Esophagus muscularis mucosa (tissue), 4 donors: ENCODE results near the gene OTOF. TPM values are rescaled to one million over a fixed set of nuclear protein-coding genes. Genes with fewer than 3 reads are reported as not detected.

Source experiments
- DNase-seq: peaks from one replicate; pipeline ENCODE4 v3.0.0-alpha.2; 2017; ENCODE audit errors: extremely low spot score
- H3K27ac ChIP-seq, 4 donors: fragments of 200-600 bp; sonication (generic); replicated peaks in 1 of 4; 1 replicate in 3 of 4; 2 replicates in 1 of 4; pipeline ENCODE4 v1.5.1; 2016 to 2019; ENCODE audit warnings: mild to moderate bottlenecking in 1 of 4
- H3K27me3 ChIP-seq, 4 donors: fragments of 200-600 bp; sonication (generic); one replicate each; pipeline versions ENCODE4 v1.5.1 to v1.6.0; 2016 to 2019
- H3K36me3 ChIP-seq, 4 donors: fragments of 200-600 bp; sonication (generic); one replicate each; pipeline ENCODE4 v1.5.1; 2016 to 2019
- H3K4me1 ChIP-seq, 4 donors: fragments of 200-600 bp; sonication (generic); one replicate each; pipeline ENCODE4 v1.5.1; 2016 to 2019
- H3K4me3 ChIP-seq, 4 donors: fragments of 200-600 bp; sonication (generic); 1 replicate in 2 of 4; 2 replicates in 2 of 4; pipeline ENCODE4 v1.5.1; 2016 to 2019; ENCODE audit warnings: mild to moderate bottlenecking in 4 of 4, moderate library complexity in 1 of 4
- H3K9me3 ChIP-seq, 4 donors: fragments of 200-600 bp; sonication (generic); 1 replicate in 3 of 4; 2 replicates in 1 of 4; pipeline ENCODE4 v1.5.1; 2016 to 2019
- EP300 ChIP-seq: sonication (generic); formaldehyde crosslinking; IDR thresholded peaks from one replicate; pipeline ENCODE4 v1.6.1; 2017; ENCODE audit warnings: antibody characterized with exemption
- POLR2A ChIP-seq: fragments of 450-650 bp; IDR thresholded peaks from one replicate; pipeline ENCODE4 v1.6.1; 2017; ENCODE audit warnings: antibody characterized with exemption, moderate library complexity, mild to moderate bottlenecking, low read depth
- POLR2AphosphoS5 ChIP-seq, 2 donors: sonication (generic); formaldehyde crosslinking; IDR thresholded peaks; one replicate each; pipeline ENCODE4 v1.6.1; 2017; ENCODE audit warnings: antibody characterized with exemption in 2 of 2
- WGBS: methylation state at CpG from one replicate; pipeline ENCODE4 v1.1.5; 2018; 5-methylcytosine and 5-hydroxymethylcytosine counted together
- intact Hi-C: fragments of 100-400 bp; cut with DNase I; formaldehyde crosslinking; loops from one replicate; pipeline ENCODE4 v1.15.1; 2023
- total RNA-seq, 4 donors: library from RNA; depleted of rRNA; stranded (reverse); fragments of >200 nt; gene quantifications; one replicate each; pipeline versions ENCODE4 v1.1.0 to v1.2.1, GENCODE V29; 2016
- TF ChIP-seq, protein P1 (sequence below), 3 experiments: fragments of 200-600 bp in 2 of 3; fragments of 450-650 bp in 1 of 3; sonication (generic) in 2 of 3; IDR thresholded peaks; one replicate each; pipeline ENCODE4 v1.5.1; 2017 to 2019; ENCODE audit warnings: antibody characterized with exemption in 3 of 3, mild to moderate bottlenecking in 2 of 3, moderate library complexity in 1 of 3

The OTOF gene
- total RNA-seq, 4 donors from 2014 or later, result 0.13 to 1.5 (median 0.38) TPM

GRCh38 chr2:26480566-26481423, 2.9 kb upstream of the OTOF start:
- WGBS, result 81% methylated on average over 14 of the region's 18 CpGs
- intact Hi-C loops, result no loop called here
- no peak for TF ChIP-seq EP300
- no peak for TF ChIP-seq POLR2AphosphoS5 (IDR thresholded peaks at IDR 0.05)
- TF ChIP-seq, protein P1, sequence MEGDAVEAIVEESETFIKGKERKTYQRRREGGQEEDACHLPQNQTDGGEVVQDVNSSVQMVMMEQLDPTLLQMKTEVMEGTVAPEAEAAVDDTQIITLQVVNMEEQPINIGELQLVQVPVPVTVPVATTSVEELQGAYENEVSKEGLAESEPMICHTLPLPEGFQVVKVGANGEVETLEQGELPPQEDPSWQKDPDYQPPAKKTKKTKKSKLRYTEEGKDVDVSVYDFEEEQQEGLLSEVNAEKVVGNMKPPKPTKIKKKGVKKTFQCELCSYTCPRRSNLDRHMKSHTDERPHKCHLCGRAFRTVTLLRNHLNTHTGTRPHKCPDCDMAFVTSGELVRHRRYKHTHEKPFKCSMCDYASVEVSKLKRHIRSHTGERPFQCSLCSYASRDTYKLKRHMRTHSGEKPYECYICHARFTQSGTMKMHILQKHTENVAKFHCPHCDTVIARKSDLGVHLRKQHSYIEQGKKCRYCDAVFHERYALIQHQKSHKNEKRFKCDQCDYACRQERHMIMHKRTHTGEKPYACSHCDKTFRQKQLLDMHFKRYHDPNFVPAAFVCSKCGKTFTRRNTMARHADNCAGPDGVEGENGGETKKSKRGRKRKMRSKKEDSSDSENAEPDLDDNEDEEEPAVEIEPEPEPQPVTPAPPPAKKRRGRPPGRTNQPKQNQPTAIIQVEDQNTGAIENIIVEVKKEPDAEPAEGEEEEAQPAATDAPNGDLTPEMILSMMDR (IDR thresholded peaks at IDR 0.05), result no peak
- TF ChIP-seq POLR2A, result no peak
- no peak overlapping the region for H3K27ac ChIP-seq
- H3K36me3 ChIP-seq, result no peaks in the 10 kb centered on the region
- H3K4me1 ChIP-seq, result peaks cover 6 to 11% (median 8%) of the 10 kb centered on the region in 4 donors
- no peak for DNase-seq
- H3K9me3 ChIP-seq, result no peaks in the 10 kb centered on the region
- no peak overlapping the region for H3K4me3 ChIP-seq
- peaks cover 0 to 4% (median 0%) of the 10 kb centered on the region in 4 donors for H3K27me3 ChIP-seq

DNA sequence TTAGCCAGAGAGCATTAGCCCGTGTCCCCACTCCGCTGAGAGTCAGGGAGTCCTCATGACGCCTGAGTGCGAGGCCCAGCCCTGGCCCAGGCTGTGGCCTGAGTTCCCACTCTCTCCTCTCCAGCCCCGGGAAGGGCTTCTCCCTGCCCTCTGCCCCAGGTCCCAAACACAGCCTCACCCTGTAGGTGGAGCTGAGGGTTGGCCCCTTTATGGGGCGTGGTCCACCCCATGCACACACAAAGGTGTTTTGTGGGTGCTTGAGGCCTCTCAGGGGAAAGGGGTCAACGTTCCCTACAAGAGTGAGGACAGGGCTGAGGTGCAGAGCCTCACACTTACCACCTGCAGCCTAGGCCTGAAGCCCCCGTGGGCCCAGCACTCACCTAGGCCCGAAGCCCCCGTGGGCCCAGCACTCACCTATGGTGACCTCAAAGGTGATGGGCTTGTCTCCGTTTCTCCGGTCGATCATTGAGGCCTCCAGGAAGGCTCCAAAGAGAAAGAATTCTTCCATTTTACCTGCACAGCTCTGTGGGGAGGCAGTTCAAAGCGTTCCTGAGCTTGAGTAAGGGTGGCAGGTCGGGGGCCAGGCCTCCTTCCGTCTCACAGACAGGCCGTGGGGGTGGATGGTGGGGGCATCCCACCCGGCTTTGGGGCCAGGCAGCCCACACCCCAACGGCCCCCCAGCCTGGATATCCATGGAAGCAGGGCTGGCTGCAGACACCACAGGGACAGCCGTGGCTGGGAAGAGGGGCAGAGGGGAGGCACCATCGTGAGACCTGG, 2.1 kb upstream of the OTOF start:
- no peaks in the 10 kb centered on the region for H3K36me3 ChIP-seq
- intact Hi-C loops, result no loop called here
- TF ChIP-seq EP300, result no peak
- TF ChIP-seq, protein P1 (IDR thresholded peaks at IDR 0.05), result no peak

GRCh38 chr2:26479131-26479788, 1.3 kb upstream of the OTOF start:
- intact Hi-C loops, result no loop called here
- 94% methylated on average over 24 of the region's 25 CpGs for whole genome bisulfite sequencing
- no peaks in the 10 kb centered on the region for H3K36me3 ChIP-seq

More for the DNA sequence above, 2.1 kb upstream of the OTOF start:
- H3K4me3 ChIP-seq, result no peak overlapping the region
- no peaks in the 10 kb centered on the region for H3K9me3 ChIP-seq
- H3K4me1 ChIP-seq, result peaks cover 6 to 11% (median 8%) of the 10 kb centered on the region in 4 donors
- no peak overlapping the region for H3K27ac ChIP-seq
- H3K27me3 ChIP-seq, result peaks cover 0 to 4% (median 0%) of the 10 kb centered on the region in 4 donors
- WGBS, result 89% methylated on average over 8 of the region's 21 CpGs
- no peak for DNase-seq

GRCh38 chr2:26478366-26478765, 442 bp upstream of the OTOF start:
- Histone ChIP-seq H3K27ac (no peak overlapping the region), H3K27me3 (no peaks in the 10 kb centered on the region), H3K4me1 (peaks cover 0 to 11% (median 8%) of the 10 kb centered on the region in 4 donors), H3K9me3 (no peaks in the 10 kb centered on the region), H3K36me3 (no peaks in the 10 kb centered on the region), H3K4me3 (no peak overlapping the region)
- WGBS, result 89% methylated on average over 5 of the region's 5 CpGs
- intact Hi-C loops, result no loop called here
- no peak for DNase-seq
- TF ChIP-seq, protein P1 (IDR thresholded peaks at IDR 0.05), result no peak
- TF ChIP-seq POLR2A (no peak), POLR2AphosphoS5 (IDR thresholded peaks at IDR 0.05) (no peak), EP300 (no peak)

More at GRCh38 chr2:26479131-26479788, 1.3 kb upstream of the OTOF start:
- no peak for DNase-seq
- Histone ChIP-seq H3K27me3 (no peaks in the 10 kb centered on the region), H3K4me3 (no peak overlapping the region), H3K4me1 (peaks cover 5 to 11% (median 8%) of the 10 kb centered on the region in 4 donors), H3K27ac (no peak overlapping the region), H3K9me3 (no peaks in the 10 kb centered on the region)
- TF ChIP-seq POLR2AphosphoS5 (IDR thresholded peaks at IDR 0.05), result no peak
- TF ChIP-seq, protein P1 (IDR thresholded peaks at IDR 0.05), result no peak
